Activated T-helper 2 cell treated with anti-CD3 and anti-CD28 coated beads, Interferon-gamma antibody, Interleukin-2, Interleukin-4, amounts not matched to agents 10 μg/mL and 5 μg/mL and 100 μg/mL, durations not matched to agents 14 hours and 24 hours and 36 hours (primary cell): Measurements from ENCODE around the gene PDE4B. TPM values are rescaled to one million over a fixed set of nuclear protein-coding genes. Genes with fewer than 3 reads are reported as not detected.
"Not testable (repeated sequence)": the region's sequence is repeated elsewhere in the genome, so short reads cannot be mapped to it uniquely, and the experiment has no call there.

Experiments
- DNase-seq: peaks from one replicate; pipeline ENCODE4 v3.0.0; 2021; ENCODE audit warnings: low spot score
- H3K27ac Mint-ChIP-seq: one replicate; pipeline ENCODE4 v1.8.0; 2021; ENCODE audit warnings: mixed read lengths
- H3K27me3 Mint-ChIP-seq: one replicate; pipeline ENCODE4 v1.8.0; 2021; ENCODE audit warnings: low read depth, mixed read lengths
- H3K36me3 Mint-ChIP-seq: one replicate; pipeline ENCODE4 v1.8.0; 2021; ENCODE audit warnings: low read depth, mixed read lengths
- H3K4me1 Mint-ChIP-seq: one replicate; pipeline ENCODE4 v1.8.0; 2021; ENCODE audit warnings: low read depth, mixed read lengths
- H3K4me3 Mint-ChIP-seq: one replicate; pipeline ENCODE4 v1.8.0; 2021; ENCODE audit warnings: low read depth, mild to moderate bottlenecking, moderate library complexity, mixed read lengths
- H3K9me3 Mint-ChIP-seq: one replicate; pipeline ENCODE4 v1.8.0; 2021; ENCODE audit warnings: mixed read lengths
- intact Hi-C: fragments of 100-400 bp; cut with micrococcal nuclease; formaldehyde crosslinking; loops from one replicate; pipeline ENCODE4 v1.15.1; 2023
- total RNA-seq: library from RNA; stranded (reverse); gene quantifications from 2 replicates; pipeline ENCODE4 v1.2.3, GENCODE V29; 2022

PDE4B gene
- total RNA-seq, 1 donor from 2014 or later: 14.0 TPM

DNA sequence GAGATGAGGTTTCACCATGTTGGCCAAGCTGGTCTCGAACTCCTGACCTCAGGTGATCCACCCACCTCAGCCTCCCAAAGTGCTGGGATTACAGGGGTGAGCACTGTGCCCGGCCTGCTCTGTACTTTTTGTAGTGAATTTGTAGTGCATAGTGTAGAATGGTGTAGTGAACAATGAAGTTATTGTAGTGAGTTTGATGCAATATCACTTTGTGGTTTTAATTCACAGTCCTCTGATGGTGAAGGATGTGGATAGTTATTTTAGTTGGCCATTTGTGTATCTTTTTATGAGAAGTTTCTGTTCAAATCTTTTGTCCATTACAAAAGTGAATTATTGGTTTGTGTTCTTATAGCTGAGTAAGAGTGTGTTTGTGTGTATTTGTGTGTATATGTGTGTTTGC, 57.6 kb downstream of the PDE4B start:
- H3K36me3 Mint-ChIP-seq: no peaks in the 10 kb centered on the region
- H3K27ac Mint-ChIP-seq: no peak overlapping the region
- peaks cover 18% of the 10 kb centered on the region for H3K27me3 Mint-ChIP-seq
- intact Hi-C loops: no loop called here
- no peak overlapping the region for H3K4me3 Mint-ChIP-seq
- H3K9me3 Mint-ChIP-seq: no peaks in the 10 kb centered on the region
- DNase-seq: no peak
- H3K4me1 Mint-ChIP-seq: peaks cover 1% of the 10 kb centered on the region

DNA sequence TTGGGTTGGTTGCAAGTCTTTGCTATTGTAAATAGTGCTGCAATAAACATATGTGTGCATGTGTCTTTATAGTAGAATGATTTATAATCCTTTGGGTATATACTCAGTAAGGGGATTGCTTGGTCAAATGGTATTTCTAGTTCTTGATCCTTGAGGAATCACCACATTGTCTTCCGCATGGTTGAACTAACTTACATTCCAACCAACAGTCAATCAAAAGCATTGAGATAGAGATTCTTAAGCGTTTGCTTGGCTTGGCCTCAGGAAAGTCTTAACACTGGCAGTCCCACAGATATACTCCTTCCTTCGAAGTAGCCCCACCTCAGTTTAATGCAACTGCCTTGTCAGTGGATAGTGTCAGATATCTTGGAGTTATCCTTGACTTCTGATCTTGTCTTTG, 63.9 kb downstream of the PDE4B start:
- intact Hi-C loops, H3K4me1 Mint-ChIP-seq, H3K4me3 Mint-ChIP-seq, H3K27ac Mint-ChIP-seq, H3K36me3 Mint-ChIP-seq, DNase-seq: not testable (repeated sequence)
- Mint-ChIP-seq H3K27me3 (peaks cover 15% of the 10 kb centered on the region), H3K9me3 (peaks cover 12% of the 10 kb centered on the region)

DNA sequence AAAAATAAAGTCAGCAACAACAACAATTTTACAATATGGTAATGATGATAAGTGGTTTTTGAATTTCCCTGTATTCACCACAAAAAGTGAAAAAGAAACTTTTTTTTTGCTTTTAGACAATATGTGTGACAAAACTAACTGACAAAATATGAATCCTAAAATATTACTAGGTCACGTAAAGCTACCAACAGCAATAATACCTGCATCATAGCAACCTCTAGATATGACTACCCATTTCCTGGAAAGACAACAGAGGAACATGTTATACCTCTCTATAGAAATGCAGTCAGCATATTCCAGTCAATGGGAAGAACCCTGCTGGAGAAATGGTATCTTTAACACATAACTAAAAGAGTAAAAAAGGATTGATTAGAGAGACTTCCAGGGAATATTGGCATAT, 73.7 kb downstream of the PDE4B start:
- no peak for DNase-seq
- H3K36me3 Mint-ChIP-seq: peaks cover 3% of the 10 kb centered on the region
- intact Hi-C loops: loop anchor here (1.0 to 2.0 kb wide), 3 partner anchors 36 to 416 kb away; no protein-coding TSS in a partner anchor
- no peak overlapping the region for H3K4me3 Mint-ChIP-seq
- peaks cover 20% of the 10 kb centered on the region for H3K9me3 Mint-ChIP-seq
- peaks cover 11% of the 10 kb centered on the region for H3K4me1 Mint-ChIP-seq
- no peak overlapping the region for H3K27ac Mint-ChIP-seq
- H3K27me3 Mint-ChIP-seq: peaks cover 7% of the 10 kb centered on the region

DNA sequence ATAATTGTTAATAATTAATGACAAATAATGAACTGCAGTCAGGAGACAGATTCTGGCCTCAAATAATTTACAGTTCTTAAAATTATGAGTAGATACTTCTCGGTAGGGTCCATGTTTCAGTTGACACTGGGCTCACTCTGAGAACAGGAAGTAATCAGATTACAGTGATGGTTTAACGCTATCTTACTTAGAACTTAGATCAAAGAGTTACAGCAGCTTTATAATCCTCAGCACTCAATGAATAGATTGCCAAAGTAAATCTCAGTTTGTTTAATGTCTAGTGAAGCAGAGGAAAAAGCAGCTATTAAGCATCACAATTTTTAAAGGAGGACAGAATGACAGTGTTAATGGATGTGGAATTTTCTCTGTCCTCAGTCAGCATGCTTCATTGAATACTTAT, 79.6 kb downstream of the PDE4B start:
- Mint-ChIP-seq H3K36me3 (no peaks in the 10 kb centered on the region), H3K27me3 (peaks cover 9% of the 10 kb centered on the region), H3K4me3 (no peak overlapping the region), H3K4me1 (no peaks in the 10 kb centered on the region), H3K9me3 (no peaks in the 10 kb centered on the region), H3K27ac (no peak overlapping the region)
- intact Hi-C loops: no loop called here
- DNase-seq: no peak

DNA sequence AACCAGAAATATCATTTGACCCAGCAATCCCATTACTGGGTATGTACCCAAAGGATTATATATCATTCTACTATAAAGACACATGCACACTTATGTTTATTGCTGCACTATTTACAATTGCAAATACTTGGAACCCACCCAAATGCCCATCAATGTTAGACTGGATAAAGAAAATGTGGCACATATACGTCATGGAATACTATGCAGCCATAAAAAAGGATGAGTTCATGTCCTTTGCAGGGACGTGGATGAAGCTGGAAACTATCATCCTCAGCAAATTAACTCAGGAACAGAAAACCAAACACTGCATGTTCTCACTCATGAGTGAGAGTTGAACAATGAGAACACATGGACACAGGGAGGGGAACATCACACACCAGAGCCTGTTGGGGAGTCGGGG, 85.6 kb downstream of the PDE4B start:
- H3K9me3 Mint-ChIP-seq: not testable (repeated sequence)

DNA sequence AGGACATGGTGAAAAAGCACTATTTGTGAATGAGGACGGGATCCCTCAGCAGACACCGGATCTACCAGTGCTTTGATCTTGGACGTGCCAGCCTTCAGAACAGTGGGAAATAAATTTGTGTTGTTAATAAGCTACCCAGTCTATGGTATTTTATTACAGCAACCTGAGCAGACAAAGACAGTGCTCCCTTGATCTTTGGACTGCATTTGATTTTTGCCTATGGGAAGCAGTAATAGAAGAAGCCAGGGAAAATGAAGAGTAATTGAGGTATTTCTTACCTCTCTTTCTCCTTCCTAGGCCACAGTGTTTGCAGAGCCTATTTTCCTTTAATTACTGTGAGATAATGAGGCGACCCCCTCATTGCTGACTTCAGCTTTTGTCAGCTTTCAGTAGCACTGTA, 87.9 kb downstream of the PDE4B start:
- H3K36me3 Mint-ChIP-seq: no peaks in the 10 kb centered on the region
- intact Hi-C loops: no loop called here
- H3K4me1 Mint-ChIP-seq: no peaks in the 10 kb centered on the region

More for the DNA sequence above, 85.6 kb downstream of the PDE4B start:
- H3K36me3 Mint-ChIP-seq, H3K4me3 Mint-ChIP-seq, DNase-seq, intact Hi-C loops, H3K27me3 Mint-ChIP-seq, H3K4me1 Mint-ChIP-seq, H3K27ac Mint-ChIP-seq: not testable (repeated sequence)

DNA sequence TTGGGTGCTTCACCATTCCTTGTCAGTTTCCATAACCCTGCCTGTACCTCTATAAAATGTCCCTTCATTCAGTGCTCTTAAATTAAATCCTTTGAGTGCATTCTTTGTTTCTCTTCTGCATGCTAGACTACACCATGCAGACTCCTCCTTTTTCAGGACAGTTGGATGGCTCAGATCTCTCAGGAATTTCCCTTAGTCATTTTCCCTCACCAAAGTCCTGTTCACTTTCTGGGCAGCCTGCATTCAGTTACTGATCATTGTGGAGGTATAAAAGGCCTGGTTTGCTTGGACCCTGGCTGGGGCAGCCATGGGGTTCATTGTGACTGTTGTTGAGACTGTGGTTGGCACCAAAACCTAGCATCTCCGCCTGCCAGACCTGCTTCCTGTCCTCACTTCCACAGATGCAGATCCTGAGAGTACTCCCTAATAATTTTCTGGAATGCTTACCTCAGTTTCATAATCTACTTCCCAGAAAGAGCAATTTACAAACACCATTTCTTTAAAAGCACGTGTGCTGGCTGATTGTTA, 88.4 kb downstream of the PDE4B start:
- no peaks in the 10 kb centered on the region for H3K27me3 Mint-ChIP-seq
- no peaks in the 10 kb centered on the region for H3K4me1 Mint-ChIP-seq
- no peak for DNase-seq
- peaks cover 7% of the 10 kb centered on the region for H3K9me3 Mint-ChIP-seq
- intact Hi-C loops: no loop called here
- no peaks in the 10 kb centered on the region for H3K36me3 Mint-ChIP-seq
- H3K4me3 Mint-ChIP-seq: no peak overlapping the region
- H3K27ac Mint-ChIP-seq: no peak overlapping the region

More for the DNA sequence above, 87.9 kb downstream of the PDE4B start:
- Mint-ChIP-seq H3K4me3 (no peak overlapping the region), H3K27ac (no peak overlapping the region), H3K27me3 (no peaks in the 10 kb centered on the region), H3K9me3 (peaks cover 7% of the 10 kb centered on the region)
- DNase-seq: no peak

DNA sequence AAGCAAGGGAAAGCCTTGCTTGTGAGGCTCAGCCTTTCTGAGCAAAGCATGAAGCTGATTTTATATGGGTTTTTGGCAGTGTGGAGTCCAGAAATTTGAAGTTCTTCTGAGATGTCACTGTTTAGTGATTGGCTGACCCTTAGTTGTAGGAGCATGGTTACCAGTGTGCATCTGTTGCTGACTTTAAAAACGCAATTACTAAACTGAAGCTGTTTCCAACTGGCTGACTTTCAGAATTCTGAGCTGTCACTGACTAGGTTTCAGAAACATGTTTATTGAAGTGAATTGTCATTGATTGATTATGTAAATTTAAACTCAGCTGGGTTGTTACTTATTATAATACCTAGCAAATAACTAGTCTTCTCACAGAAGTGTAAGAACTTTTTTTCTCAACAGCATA, 89.4 kb downstream of the PDE4B start:
- Mint-ChIP-seq H3K36me3 (no peaks in the 10 kb centered on the region), H3K4me3 (no peak overlapping the region), H3K27ac (no peak overlapping the region), H3K9me3 (peaks cover 7% of the 10 kb centered on the region), H3K27me3 (no peaks in the 10 kb centered on the region), H3K4me1 (no peaks in the 10 kb centered on the region)
- intact Hi-C loops: no loop called here
- DNase-seq: no peak

DNA sequence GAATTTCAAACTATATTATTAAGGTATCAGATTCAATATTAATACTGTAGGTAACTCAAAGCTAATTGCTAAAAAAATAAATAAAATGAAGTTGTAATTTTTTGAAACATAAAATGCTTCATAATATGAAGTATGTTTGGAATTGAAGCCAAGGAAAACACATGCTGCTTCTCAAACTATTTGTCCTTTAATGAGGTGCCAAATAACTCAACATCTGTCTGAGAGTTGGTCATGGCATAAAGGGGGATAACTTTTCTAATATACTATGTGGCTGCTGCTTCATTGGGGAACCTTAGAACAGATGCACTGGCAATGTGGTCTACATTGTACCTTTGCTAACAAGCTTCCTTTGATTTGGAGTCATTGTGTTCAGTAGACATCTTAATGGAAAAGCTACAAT, 96.7 kb downstream of the PDE4B start:
- Mint-ChIP-seq H3K27me3 (peaks cover 8% of the 10 kb centered on the region), H3K4me1 (peaks cover 3% of the 10 kb centered on the region), H3K36me3 (no peaks in the 10 kb centered on the region), H3K27ac (no peak overlapping the region), H3K9me3 (no peaks in the 10 kb centered on the region), H3K4me3 (no peak overlapping the region)
- DNase-seq: no peak
- intact Hi-C loops: no loop called here

DNA sequence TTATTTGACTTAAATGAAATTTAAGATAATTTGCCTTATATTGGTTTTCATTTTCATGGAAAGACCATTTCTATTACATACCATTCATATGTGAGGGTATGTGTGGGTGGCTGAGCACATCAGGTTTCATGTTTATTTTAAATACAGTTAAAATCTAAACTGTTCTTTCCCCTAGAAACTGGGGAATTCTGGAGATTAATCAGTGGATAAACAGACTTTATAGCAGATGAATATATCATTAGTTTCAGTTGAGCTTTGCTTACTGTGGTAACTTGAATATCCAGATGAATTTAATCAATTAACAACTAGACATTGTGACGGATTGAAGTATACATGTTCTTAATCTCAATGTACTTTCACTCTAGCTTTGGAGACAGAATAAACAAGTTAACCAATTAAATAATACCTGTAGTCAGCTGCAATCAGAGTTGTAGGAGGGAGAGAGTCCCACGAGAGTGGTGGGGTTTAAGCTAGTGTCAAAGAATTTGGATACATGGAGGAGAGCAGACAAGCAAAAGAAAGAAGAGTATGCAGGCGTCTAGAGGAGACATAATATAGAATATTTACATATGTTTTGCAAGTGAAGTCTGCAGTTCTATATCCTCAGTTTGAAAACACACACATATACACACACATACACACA, 97.6 kb downstream of the PDE4B start:
- no peak overlapping the region for H3K4me3 Mint-ChIP-seq
- no peaks in the 10 kb centered on the region for H3K36me3 Mint-ChIP-seq
- intact Hi-C loops: no loop called here
- H3K4me1 Mint-ChIP-seq: peaks cover 3% of the 10 kb centered on the region
- H3K27me3 Mint-ChIP-seq: peaks cover 8% of the 10 kb centered on the region
- H3K27ac Mint-ChIP-seq: no peak overlapping the region
- no peak for DNase-seq
- H3K9me3 Mint-ChIP-seq: no peaks in the 10 kb centered on the region

DNA sequence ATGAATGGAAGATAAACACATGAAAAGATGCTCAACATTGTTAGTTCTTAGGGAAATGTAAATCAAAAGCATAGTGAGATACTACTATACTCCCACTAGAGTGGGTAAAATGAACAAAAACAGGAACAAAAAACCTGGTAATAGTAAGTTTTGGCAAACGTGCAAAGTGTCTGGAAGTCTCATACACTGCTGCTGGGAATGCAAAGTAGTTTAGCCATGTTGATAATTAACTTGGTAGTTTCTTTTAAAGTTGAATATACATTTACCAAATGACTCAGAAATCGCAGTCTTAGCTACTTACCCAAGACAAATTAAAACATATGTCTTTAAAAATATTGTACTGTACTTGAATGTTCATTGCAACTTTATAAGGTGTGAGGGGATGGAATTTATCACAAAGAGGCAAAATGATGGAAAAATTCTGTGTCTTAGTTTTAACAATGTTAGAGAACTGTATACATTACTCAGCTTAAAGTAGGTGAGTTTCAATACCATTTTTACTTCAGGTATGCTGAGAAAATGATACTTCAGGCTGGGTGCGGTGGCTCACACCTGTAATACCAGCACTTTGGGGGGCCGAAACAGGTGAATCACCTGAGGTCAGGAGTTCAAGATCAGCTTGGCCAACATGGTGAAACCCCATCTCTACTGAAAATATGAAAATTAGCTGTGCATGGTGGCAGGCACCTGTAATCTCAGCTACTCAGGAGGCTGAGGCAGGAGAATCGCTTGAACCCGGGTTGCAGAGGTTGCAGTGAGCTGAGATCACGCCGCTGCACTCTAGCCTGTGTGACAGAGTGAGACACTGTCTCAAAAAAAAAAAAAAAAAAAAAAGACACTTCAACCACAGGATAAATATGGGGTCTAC, 102.3 kb downstream of the PDE4B start:
- intact Hi-C loops: no loop called here
- no peak for DNase-seq
- Mint-ChIP-seq H3K27ac (no peak overlapping the region), H3K36me3 (no peaks in the 10 kb centered on the region), H3K9me3 (no peaks in the 10 kb centered on the region), H3K27me3 (peaks cover 6% of the 10 kb centered on the region), H3K4me1 (no peaks in the 10 kb centered on the region), H3K4me3 (no peak overlapping the region)

DNA sequence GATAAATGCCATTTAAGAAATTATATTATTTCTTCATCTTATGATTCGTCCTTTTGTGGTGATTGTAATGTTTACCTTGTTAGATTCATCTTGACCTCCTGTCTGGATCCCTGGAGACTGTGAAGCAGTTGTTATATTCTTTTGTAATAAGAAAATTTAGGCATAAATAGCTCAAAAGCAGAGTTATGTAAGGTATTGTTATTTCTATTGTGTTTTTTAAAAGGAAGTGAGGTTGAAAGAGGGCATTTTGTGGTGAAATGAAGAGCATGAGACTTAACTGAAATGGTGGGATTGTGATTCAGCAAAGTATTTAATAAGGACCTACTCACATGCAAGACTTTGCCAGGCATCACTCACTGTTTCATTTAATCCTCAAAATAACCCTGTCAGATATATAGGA, 104.0 kb downstream of the PDE4B start:
- Mint-ChIP-seq H3K36me3 (no peaks in the 10 kb centered on the region), H3K27ac (no peak overlapping the region), H3K27me3 (peaks cover 7% of the 10 kb centered on the region), H3K9me3 (no peaks in the 10 kb centered on the region), H3K4me1 (no peaks in the 10 kb centered on the region), H3K4me3 (no peak overlapping the region)
- DNase-seq: no peak
- intact Hi-C loops: no loop called here

DNA sequence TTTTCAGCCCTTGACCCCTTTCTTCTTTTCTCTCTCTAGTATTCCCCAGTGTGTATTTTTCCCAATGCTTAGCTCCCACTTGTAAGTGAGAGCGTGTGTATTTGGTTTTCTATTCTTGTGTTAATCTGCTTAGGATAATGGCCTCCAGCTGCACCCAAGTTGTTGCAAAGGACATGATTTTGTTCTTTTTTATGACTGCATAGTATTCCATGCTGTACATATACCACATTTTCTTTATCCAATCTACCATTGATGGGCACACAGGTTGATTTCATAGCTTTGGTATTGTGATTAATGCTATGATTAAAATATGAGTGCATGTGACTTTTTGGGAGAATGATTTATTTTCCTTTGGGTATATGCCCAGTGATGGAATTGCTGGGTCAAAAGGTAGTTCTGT, 104.8 kb downstream of the PDE4B start:
- Mint-ChIP-seq H3K9me3 (no peaks in the 10 kb centered on the region), H3K4me1 (no peaks in the 10 kb centered on the region), H3K27me3 (peaks cover 8% of the 10 kb centered on the region), H3K4me3 (no peak overlapping the region), H3K27ac (no peak overlapping the region), H3K36me3 (no peaks in the 10 kb centered on the region)
- DNase-seq: no peak
- intact Hi-C loops: no loop called here
